NT2/D1 (cell line): ENCODE results near the gene TMEM130.

ENCODE experiments used
- SUZ12 ChIP-seq: IDR thresholded peaks from 2 replicates; pipeline ENCODE4 v1.6.1; 2011; ENCODE audit not compliant: insufficient read length, insufficient read depth; ENCODE audit errors: extremely low read depth
- YY1 ChIP-seq: IDR thresholded peaks from 2 replicates; pipeline ENCODE4 v1.6.1; 2011; ENCODE audit not compliant: insufficient read length, insufficient read depth
- ZNF274 ChIP-seq: IDR thresholded peaks from 2 replicates; pipeline ENCODE4 v1.6.1; 2011; ENCODE audit warnings: mild to moderate bottlenecking, low read depth, low read length

- TF ChIP-seq YY1 (no peak), SUZ12 (no peak), ZNF274 (no peak)
Observed at GRCh38 chr7:98913026-98913425, 43.2 kb upstream of the TMEM130 start.
